HG03097 (cell line): ENCODE data around the gene FGR.

Source experiments
- ATAC-seq: cut with Tn5 transposase; IDR thresholded peaks from one replicate; pipeline ENCODE4 v1.9.1; 2021; ENCODE audit not compliant: unreplicated experiment, low FRiP score

Gene FGR

GRCh38 chr1:27602462-27603308 is 32.3 kb downstream of the FGR start:
- no peak for ATAC-seq

DNA sequence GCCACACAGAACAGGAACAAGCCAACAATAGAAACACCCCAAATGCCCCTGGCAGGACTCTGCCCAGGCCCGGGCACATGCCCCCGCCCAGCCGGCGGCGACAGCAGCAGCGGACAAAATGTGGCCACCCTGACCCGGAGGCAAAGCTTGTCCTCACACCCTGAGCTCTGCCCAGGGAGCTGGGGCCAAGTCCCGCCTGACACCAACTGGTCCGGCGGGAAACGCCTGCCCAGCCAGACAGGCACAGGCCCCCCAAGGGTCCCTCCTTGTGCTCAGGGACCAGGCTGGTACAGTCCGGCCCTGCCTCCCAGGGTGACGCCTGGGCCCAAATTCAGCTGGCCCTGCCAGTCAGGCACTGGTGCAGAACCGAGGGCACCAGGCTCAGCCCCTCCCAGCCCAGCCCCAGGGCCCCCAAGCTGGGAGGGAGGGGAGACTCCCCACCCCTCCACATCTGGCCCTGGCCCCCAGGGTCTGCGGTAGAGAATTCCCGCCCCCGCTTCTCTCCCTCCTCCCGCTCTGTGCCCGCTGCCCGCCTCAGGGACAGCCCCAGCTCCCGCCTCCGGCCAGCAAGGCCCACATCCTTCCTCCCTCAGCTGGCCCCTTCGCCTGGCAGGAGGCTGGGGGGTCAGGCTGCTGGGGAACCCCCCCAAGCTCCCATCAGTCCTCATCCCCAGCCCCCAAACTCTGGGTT is 33.1 kb downstream of the FGR start:
- no peak for ATAC-seq

GRCh38 chr1:27601321-27601770 is 33.6 kb downstream of the FGR start:
- ATAC-seq = no peak

DNA sequence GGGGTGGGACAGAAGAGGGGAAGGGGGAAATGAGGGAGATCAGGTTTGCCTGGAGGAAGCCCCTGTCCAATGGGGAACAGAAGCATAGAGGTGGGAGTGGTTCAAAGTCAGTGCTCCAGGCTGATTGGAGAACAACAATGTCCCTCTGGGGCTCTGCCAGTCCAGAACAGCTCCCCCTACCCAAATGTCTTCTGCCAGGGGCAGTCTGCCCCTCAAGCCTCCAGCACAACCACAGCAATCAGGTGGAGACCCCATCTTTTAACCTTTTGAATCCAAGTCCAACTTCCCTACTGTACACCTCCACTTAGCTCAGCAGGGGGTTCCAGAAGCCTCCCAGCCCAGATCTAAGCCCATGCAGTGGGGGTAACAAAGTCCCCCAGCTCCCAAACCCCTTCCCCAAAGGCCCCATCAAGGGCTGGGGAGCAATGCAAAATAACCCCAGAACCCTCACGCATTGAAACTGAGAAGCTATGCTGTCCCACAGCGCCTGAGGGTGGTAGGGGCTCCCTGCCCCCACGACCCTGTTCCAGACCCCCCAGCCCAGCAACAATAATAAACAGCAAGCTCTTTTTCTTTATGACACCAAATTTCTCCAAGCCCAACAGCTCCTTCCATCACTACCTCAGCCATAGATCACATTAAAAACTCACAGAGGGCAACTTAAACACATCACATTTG is 34.3 kb downstream of the FGR start:
- ATAC-seq = no peak

DNA sequence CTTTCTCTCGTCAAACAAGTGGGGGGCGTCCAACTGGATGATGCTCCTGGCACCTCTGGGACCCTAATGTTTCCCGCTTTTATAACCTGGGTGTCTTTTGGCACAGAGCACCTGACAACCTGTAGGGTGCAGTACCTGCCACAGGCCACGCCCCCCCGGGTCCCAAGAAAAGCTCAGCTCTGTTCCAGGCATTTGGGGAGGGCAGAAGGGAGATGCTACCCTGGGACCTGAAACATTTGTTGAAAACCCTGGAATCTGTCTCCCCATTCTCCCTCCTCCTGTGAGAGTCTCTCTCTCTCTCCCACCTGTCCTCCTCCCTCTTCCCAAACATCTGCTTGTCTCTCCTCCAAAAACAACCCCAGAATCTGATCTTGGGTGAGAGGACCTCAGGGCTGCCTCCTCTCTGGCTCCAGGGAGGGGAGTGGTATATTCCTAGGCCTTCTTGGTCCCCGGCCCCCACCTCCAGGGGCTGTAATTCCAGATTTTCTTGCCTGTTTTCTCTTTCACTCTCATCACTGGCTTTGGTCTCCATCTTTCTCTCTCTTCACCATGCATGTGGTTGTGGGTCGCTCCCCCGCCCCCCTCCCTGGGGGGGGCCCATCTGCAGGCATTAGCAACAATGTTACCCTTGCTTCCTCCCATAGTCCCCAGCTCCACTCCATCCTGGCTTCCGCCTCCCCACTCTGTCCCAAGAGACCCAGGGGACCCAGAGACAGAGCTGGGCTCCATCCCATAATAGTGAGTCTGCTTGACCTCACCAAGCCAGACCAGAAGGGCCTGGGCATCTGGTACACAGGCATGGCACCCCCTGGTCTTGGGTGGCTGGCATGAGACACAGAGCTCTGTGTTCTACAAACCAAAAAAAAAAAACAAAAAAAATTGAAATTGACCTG is 35.1 kb downstream of the FGR start:
- no peak for ATAC-seq

DNA sequence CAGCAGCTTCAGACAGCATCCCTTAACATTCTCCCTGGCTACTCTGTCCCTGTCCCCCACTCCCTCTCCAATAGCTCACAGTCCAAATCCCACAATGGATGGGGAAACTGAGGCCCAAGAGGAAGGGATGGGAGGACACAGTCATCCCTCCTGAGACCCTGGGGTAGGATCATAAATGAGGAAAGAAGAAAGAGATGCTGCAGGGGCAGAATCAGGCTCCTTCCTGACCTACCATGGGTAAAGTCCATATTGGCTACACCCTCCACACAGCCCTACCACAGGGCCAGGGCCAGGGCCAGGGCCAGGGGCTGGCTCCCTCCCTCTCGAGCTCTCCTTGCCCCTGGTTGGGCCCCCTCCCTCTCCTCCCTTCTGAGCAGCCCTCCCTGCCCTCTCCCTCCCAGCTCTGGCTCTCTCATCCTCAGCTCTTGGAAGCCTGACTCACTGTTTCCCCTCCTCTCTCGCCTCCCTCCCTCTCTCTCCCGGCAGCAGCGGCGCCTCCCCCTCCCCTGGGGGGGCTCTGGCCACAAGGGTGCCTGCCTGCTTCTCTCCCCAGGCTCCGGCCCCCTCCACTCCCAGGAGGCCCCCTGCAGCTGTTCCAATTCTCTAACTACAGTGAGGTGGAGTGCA is 36.0 kb downstream of the FGR start:
- no peak for ATAC-seq

DNA sequence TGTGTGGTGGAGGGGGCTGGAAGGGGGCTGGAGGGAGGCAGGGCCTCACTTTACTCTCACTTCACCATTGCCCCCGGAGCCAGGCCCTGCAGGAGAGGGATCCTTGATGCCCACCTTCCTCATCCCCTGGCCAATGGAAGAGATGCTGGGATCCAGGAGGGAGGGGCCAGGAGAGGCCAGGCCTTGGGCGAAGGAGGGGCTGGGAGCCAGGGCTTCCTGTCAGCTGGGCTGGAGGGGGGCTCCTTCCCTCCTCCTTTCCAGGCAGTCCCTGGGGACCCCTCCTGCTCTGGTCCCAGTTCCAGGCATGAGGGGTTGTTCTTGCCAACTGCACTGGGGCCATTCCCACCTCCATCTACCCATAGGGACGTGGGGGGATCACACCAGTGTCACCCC is 36.7 kb downstream of the FGR start:
- no peak for ATAC-seq

- no peak for ATAC-seq
These were observed 37.3 kb downstream of the FGR start for GRCh38 chr1:27597516-27598294.

DNA sequence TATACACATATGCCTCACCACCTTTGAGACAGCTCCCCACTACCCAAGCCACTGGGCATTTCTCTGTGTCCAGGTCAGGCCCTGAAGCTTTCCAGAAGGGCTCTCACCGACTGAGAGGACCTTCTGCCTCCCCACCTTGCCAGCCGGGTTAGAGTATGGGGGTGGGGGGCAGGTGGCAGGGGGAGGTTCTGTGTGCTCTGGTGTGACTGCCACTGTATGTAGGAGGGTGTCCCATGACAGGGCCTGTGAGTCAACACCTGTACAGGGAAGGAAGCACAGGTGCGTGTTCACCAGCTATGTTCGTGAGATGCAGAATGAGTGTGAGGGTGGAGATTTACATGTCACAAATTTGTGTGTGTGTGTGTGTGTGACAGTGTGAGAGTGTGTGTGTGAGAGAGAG is 38.0 kb downstream of the FGR start:
- no peak for ATAC-seq

DNA sequence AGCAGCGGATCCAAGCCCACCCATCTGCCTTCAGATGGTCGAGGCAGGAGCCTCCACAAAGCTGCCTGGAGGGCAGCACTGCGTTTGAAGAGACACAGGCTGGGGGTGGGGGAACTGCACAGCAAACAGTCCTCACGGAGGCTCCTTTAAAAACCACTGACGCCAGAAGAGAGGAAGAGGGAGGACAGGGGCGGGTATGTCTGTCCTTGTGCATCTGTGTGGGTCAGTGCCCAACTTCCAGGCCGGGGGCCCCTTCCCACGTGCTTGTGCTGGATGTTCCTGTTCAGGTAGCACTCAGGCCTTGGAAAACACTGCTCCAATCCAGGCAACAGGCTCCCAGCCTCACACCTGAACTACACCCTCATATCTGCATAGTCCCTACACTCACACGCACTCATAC is 38.7 kb downstream of the FGR start:
- no peak for ATAC-seq

DNA sequence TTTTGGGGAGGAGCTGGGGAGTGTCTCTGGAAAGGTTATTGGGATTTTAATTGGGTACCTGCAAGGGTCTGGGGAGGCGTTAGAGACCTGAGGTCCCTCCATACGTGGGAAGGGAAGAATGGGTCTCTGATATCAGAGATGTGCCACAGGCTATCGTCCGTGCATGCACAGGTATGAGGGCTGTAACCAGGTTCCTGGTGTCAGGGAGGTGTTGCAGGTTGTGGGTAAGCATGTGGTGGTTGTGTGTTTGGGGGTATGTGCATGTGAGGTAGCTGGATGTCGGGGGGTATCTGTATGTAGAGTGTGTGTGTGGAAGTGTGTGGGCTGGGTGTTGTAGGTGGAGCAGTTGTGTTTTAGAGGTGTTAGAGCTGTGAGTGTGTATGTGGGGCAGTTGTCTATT is 39.4 kb downstream of the FGR start:
- ATAC-seq = no peak

DNA sequence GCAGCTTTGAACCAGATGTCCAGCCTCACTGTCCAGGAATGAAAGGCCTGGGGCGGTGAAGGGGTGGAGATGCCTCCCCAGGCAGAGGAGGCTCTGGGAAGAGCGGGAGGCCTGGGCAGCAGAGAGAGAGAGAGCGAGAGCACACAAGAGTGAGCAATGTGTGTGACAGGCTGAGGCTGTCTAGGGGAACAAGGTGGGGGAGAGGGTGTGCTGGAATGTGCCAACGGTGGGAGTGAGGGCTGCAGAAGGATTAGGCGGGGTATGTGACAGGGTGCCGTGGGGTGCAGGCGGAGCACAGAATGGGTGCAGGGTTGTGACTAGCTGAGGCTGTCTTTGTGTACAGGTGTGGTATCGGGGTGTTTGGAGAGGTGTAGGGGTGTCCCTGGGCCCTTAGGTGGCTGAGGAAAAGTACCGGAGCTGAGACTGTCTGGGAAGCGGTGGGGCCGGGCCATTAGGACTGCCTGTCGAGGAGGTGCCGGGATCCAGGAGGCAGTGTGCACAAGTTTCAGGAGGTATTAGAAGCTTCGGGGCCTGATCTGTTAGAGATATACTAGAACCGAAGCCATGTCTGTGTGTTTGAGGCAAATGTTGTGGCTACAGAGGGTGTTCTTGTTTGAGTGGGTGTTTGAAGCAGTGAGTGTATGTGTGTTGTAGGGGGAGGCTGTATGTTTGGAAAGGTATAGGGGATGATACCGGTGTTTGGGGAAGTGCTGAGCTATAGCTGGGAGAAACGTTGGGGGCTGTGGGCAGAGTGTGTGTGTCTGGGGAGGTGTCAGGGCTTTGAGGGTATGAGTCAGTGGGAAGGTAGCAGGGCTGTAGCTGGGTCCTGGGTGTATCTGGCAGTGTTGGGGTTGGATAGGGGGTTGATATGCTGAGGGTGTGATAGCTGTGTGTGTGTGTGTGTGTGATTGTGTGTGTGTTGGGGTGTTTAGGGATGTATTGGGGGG is 40.1 kb downstream of the FGR start:
- no peak for ATAC-seq

GRCh38 chr1:27593678-27594563 is 41.1 kb downstream of the FGR start:
- no peak for ATAC-seq

DNA sequence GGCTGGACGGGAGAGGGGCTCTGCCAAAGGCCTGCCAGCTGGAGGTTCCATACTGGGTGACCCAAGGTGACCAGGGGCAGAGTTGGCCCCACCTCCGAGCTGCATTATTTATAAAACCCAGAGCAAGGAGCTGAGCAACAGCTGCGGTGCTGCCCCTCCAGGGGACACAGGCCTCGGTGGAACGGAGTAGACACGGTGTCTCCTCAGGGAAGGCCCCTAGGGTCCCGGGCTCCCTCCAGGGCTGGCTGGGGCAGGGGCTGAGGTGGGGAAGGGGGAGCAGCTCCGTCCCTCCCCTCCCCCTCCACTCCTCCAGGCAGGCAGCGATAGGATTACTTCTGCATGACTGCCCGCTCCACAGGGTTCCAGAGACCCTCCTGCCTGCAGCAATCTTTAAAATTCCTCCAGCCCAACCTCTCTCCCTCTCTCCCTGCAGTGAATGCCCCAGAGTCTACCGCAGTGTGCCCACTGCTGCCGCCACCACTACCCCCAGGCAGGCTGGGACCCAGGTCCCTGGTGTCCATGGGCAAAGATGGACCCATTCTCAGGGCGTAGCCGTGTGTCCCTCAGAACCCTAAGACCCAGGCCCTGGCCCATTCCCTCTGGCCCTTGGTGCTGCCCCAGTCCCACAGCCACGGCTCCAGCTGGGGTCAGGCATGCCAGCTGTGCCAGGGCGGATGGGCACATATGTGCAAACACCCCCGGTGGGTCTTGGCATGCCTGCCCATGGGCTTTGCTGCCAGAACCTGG is 41.9 kb downstream of the FGR start:
- no peak for ATAC-seq

GRCh38 chr1:27592232-27592930 is 42.6 kb downstream of the FGR start:
- ATAC-seq = no peak

GRCh38 chr1:27591622-27592021 is 43.4 kb downstream of the FGR start:
- no peak for ATAC-seq
